Measurements from ENCODE around the gene CETN3. TPM values are rescaled to one million over a fixed set of nuclear protein-coding genes. Genes with fewer than 3 reads are reported as not detected.
"Not testable (repeated sequence)": the region's sequence is repeated elsewhere in the genome, so short reads cannot be mapped to it uniquely, and the experiment has no call there.

CETN3 gene
- total and polyA plus RNA-seq, 2 of the 8 experiments (the other 6 are each of a cell fraction or from before 2014, with no cell fraction given): 4.8 to 43.8 TPM

GRCh38 chr5:90343731-90344130 is 65.8 kb downstream of the CETN3 start:
- not testable (repeated sequence) for FAIRE-seq; H3K4me3 ChIP-seq (ENCODE audit: extremely low read depth in 1 of 4, insufficient read depth in 2 of 4, low read depth in 3 of 4, low read length in 4 of 4); H3K27me3 ChIP-seq (replicated peaks in 1 of 4; ENCODE audit: control insufficient read depth in 3 of 4, extremely low read depth in 1 of 4, insufficient read depth in 3 of 4, low read length in 3 of 4); H3K9ac ChIP-seq (replicated peaks in 1 of 4; ENCODE audit: extremely low read depth in 1 of 4, low read depth in 3 of 4, low read length in 3 of 4); H3K23me2 ChIP-seq (ENCODE audit: low read depth, low read length); DNase-seq (ENCODE audit: low read depth in 1 of 2, low spot score in 2 of 2); H2BK20ac ChIP-seq (ENCODE audit: low read length); H3K18ac ChIP-seq (ENCODE audit: extremely low read depth, low read length); H3K79me1 ChIP-seq (ENCODE audit: low read depth, low read length); H3K14ac ChIP-seq (ENCODE audit: insufficient read length); H3K27ac ChIP-seq (ENCODE audit: low read depth, low read length); H2BK15ac ChIP-seq (ENCODE audit: low read length); H3K9me3 ChIP-seq (ENCODE audit: insufficient read depth in 2 of 2, low read depth in 1 of 2, low read length in 1 of 2); H3K23ac ChIP-seq (ENCODE audit: insufficient read length); H3K56ac ChIP-seq (replicated peaks; ENCODE audit: insufficient read length, low read depth, low read length); H4K20me1 ChIP-seq (replicated peaks in 1 of 2; ENCODE audit: control insufficient read depth in 1 of 2, insufficient read depth in 2 of 2, low read length in 2 of 2); H2BK120ac ChIP-seq (replicated peaks; ENCODE audit: low read depth, low read length); H2BK5ac ChIP-seq (ENCODE audit: low read depth, low read length); H3K4me1 ChIP-seq (replicated peaks in 1 of 4; ENCODE audit: control insufficient read depth in 3 of 4, insufficient read depth in 4 of 4, low read length in 3 of 4); H2AK5ac ChIP-seq (ENCODE audit: low read depth, low read length); H2BK12ac ChIP-seq (ENCODE audit: low read depth, low read length); H4K91ac ChIP-seq (replicated peaks; ENCODE audit: insufficient read length, low read length); H4K5ac ChIP-seq (ENCODE audit: insufficient read length, low read depth, low read length); H4K8ac ChIP-seq (ENCODE audit: extremely low read depth, insufficient read depth, low read length); H3K79me2 ChIP-seq (ENCODE audit: control insufficient read depth in 1 of 2, insufficient read depth in 2 of 2, low read length in 2 of 2); H2AFZ ChIP-seq (ENCODE audit: low read length); H3K36me3 ChIP-seq (ENCODE audit: control insufficient read depth in 2 of 4, insufficient read depth in 4 of 4, low read length in 3 of 4); H3K4me2 ChIP-seq (ENCODE audit: insufficient read depth in 1 of 2, low read depth in 2 of 2, low read length in 2 of 2); H3K4ac ChIP-seq (replicated peaks; ENCODE audit: insufficient read length, low read depth, low read length)
- ChIA-PET CTCF (ENCODE audit: partially characterized antibody) (interaction anchor here (0.9 to 1.1 kb wide), 3 partner anchors 19 to 78 kb away, joined by 3 read pairs; no protein-coding TSS in a partner anchor), POLR2A (ENCODE audit: partially characterized antibody) (interaction anchor here (1.8 kb wide), 1 partner anchor 13 kb away, joined by 4 read pairs; no protein-coding TSS in a partner anchor)
- 93% methylated on average over 6 of the region's 6 CpGs; no CpG with 5 or more reads in 1 of the 2 experiments for WGBS, 2 experiments (ENCODE audit: extremely low coverage in 1 of 2, insufficient coverage in 1 of 2, insufficient read length in 1 of 2, insufficient replicate concordance in 2 of 2, low coverage in 1 of 2, low lambda C conversion rate in 2 of 2, missing lambda C conversion rate in 1 of 2)

Data from H1 (cell line).